GM19452 (cell line): ENCODE measurements around the gene NOSIP.

ENCODE experiments used
- ATAC-seq: cut with Tn5 transposase; IDR thresholded peaks from one replicate; pipeline ENCODE4 v1.9.1; 2021; ENCODE audit not compliant: unreplicated experiment

Gene NOSIP

DNA sequence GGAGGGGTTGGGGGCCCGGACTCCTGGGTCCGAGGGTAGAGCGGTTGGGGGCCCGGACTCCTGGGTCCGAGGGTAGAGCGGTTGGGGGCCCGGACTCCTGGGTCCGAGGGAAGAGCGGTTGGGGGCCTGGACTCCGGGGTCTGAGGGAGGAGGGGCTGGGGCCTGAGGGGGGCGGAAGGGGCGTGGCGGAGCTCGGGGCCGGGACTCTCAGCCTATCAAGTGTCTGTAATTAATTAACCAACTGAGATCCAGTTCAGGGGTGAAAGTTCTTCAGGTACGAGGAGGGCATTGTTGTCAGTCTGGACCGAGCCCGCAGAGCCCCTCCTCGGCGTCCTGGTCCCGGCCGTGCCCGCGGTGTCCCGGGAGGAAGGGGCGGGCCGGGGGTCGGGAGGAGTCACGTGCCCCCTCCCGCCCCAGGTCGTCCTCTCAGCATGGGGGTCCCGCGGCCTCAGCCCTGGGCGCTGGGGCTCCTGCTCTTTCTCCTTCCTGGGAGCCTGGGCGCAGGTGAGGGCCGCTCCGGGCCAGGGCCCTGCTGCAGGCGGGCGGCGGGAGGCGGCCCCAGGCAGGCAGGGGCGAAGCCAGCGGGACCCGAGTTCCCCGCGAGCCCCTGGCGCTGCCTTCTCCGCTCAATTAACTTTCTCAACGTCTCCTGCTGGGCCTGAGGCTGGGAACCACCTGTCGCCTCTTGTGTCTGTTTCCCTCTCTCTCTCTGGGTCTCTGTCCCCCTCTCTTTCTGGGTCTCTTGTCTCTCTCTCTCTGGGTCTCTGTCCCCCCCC is 67.2 kb downstream of the NOSIP start:
- no peak for ATAC-seq

DNA sequence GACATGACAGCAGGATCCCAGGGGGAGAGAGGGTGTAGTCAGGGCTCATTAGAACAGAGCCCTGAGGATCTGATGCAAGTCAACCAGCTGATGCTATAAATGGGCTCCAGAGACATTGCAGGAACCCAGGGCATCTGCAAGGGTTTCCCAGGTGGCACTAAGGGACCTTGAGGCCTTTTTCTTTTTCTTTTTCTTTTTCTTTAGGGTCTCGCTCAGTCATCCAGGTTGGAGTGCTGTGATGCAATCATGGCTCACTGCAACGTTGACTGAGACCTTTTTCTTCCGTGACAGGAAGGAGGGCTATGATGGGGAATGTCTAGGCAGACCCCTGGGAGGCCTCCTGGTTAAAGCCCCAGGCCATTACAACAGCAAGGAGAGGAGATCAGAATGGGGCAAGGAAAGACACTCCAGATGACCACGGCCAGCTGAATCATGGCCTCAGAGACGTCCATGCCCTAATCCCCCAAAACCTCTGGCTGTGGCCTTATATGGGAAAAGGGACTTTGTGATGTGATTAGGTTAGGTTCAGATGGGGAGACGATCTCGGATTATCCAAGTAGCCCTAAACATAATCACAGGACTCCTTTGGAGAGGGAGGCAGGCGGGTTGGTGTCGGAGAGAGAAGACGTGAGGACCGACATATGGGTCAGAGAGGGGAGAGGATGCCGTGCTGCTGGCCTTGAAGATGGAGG is 72.4 kb downstream of the NOSIP start:
- ATAC-seq, result no peak

DNA sequence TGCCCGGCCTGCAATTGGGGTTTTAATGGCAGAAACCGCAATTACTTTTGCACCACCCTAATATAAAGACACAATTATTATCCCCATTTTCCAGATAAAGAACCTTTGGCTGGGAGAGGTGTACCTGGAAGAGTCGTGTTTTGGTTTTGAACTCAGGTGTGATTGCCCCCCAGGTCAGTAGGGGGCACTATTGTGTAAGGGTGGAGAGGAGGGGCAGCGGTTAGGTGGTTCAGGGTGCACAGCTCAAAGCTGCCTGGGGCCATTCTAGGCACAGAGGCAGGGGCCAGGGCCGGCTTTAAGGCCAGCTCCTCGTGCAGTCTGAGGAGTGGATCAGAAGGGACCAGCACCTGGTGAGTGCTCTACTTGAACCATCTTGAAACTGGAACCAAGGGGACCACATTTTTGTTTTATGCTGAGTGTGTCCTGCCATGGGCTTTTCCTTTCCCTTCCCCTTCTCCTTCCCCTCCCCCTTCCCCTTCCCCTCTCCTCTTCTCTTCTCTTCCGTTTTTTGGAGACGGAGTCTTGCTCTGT is 73.7 kb downstream of the NOSIP start:
- no peak for ATAC-seq
